ENCODE data around the gene MRPL23. TPM values are rescaled to one million over a fixed set of nuclear protein-coding genes. Genes with fewer than 3 reads are reported as not detected.

Gene MRPL23
- total RNA-seq, 1 donor from 2014 or later = 163 TPM

GRCh38 chr11:1987024-1987423 lies 39.9 kb downstream of the MRPL23 start:
- no peak for TF ChIP-seq CTCF (IDR thresholded peaks at IDR 0.05; ENCODE audit: insufficient read depth, low read length, poor library complexity, severe bottlenecking)
- no peak overlapping the region for H3K4me3 ChIP-seq (ENCODE audit: low read depth, low read length)
- H3K36me3 ChIP-seq (ENCODE audit: control insufficient read depth, insufficient read depth, low read length) = no peaks in the 10 kb centered on the region
- H3K27me3 ChIP-seq (ENCODE audit: control insufficient read depth, insufficient read depth, low read length) = no peaks in the 10 kb centered on the region
- DNase-seq (ENCODE audit: low read depth) = no peak

GRCh38 chr11:1988174-1988573 lies 41.0 kb downstream of the MRPL23 start:
- TF ChIP-seq CTCF (IDR thresholded peaks at IDR 0.05; ENCODE audit: insufficient read depth, low read length, poor library complexity, severe bottlenecking) = no peak
- no peak overlapping the region for H3K4me3 ChIP-seq (ENCODE audit: low read depth, low read length)
- no peak for DNase-seq (ENCODE audit: low read depth)
- no peaks in the 10 kb centered on the region for H3K36me3 ChIP-seq (ENCODE audit: control insufficient read depth, insufficient read depth, low read length)
- H3K27me3 ChIP-seq (ENCODE audit: control insufficient read depth, insufficient read depth, low read length) = no peaks in the 10 kb centered on the region

- TF ChIP-seq CTCF (IDR thresholded peaks at IDR 0.05; ENCODE audit: insufficient read depth, low read length, poor library complexity, severe bottlenecking) = no peak
- no peak for DNase-seq (ENCODE audit: low read depth)
- H3K4me3 ChIP-seq (ENCODE audit: low read depth, low read length) = no peak overlapping the region
- no peaks in the 10 kb centered on the region for H3K27me3 ChIP-seq (ENCODE audit: control insufficient read depth, insufficient read depth, low read length)
- H3K36me3 ChIP-seq (ENCODE audit: control insufficient read depth, insufficient read depth, low read length) = no peaks in the 10 kb centered on the region
These were observed 41.7 kb downstream of the MRPL23 start for GRCh38 chr11:1988667-1989317.

- Histone ChIP-seq H3K4me3 (ENCODE audit: low read depth, low read length) (no peak overlapping the region), H3K27me3 (ENCODE audit: control insufficient read depth, insufficient read depth, low read length) (no peaks in the 10 kb centered on the region), H3K36me3 (ENCODE audit: control insufficient read depth, insufficient read depth, low read length) (no peaks in the 10 kb centered on the region)
- TF ChIP-seq CTCF (IDR thresholded peaks at IDR 0.05; ENCODE audit: insufficient read depth, low read length, poor library complexity, severe bottlenecking) = no peak
- DNase-seq (ENCODE audit: low read depth) = no peak
These were observed 42.8 kb downstream of the MRPL23 start for GRCh38 chr11:1989953-1990352.

- Histone ChIP-seq H3K27me3 (ENCODE audit: control insufficient read depth, insufficient read depth, low read length) (no peaks in the 10 kb centered on the region), H3K36me3 (ENCODE audit: control insufficient read depth, insufficient read depth, low read length) (no peaks in the 10 kb centered on the region), H3K4me3 (ENCODE audit: low read depth, low read length) (no peak overlapping the region)
- no peak for TF ChIP-seq CTCF (IDR thresholded peaks at IDR 0.05; ENCODE audit: insufficient read depth, low read length, poor library complexity, severe bottlenecking)
- no peak for DNase-seq (ENCODE audit: low read depth)
These were observed 43.9 kb downstream of the MRPL23 start for GRCh38 chr11:1990872-1991578.

Measured in kidney epithelial cell (primary cell).